Activated T-cell treated with anti-CD3 and anti-CD28 coated beads, Interleukin-2, amount 50 U/mL, for 1 hour (primary cell): ENCODE results near the gene INPP1.
"Not testable (repeated sequence)": the region's sequence is repeated elsewhere in the genome, so short reads cannot be mapped to it uniquely, and the experiment has no call there.

Source experiments
- DNase-seq: peaks from one replicate; pipeline ENCODE4 v3.0.0-alpha.2; 2020

The INPP1 gene

GRCh38 chr2:190334479-190335224 is 8.7 kb upstream of the INPP1 start:
- no peak for DNase-seq

- DNase-seq = no peak
Observed at GRCh38 chr2:190335225-190335559, 8.2 kb upstream of the INPP1 start.

GRCh38 chr2:190335584-190335983 is 7.8 kb upstream of the INPP1 start:
- not testable (repeated sequence) for DNase-seq

GRCh38 chr2:190336420-190336819 is 7.0 kb upstream of the INPP1 start:
- DNase-seq = no peak

- no peak for DNase-seq
Observed at GRCh38 chr2:190338453-190338852, 4.9 kb upstream of the INPP1 start.

GRCh38 chr2:190339394-190339793 is 4.0 kb upstream of the INPP1 start:
- no peak for DNase-seq

GRCh38 chr2:190340369-190340768 is 3.0 kb upstream of the INPP1 start:
- no peak for DNase-seq

GRCh38 chr2:190342611-190343010 is 778 bp upstream of the INPP1 start:
- no peak for DNase-seq

- no peak for DNase-seq
Observed at GRCh38 chr2:190343089-190343535, 277 bp upstream of the INPP1 start.

GRCh38 chr2:190344276-190344827 is 963 bp downstream of the INPP1 start:
- DNase-seq = no peak

- no peak for DNase-seq
Observed at GRCh38 chr2:190350371-190350770, 7.0 kb downstream of the INPP1 start.

GRCh38 chr2:190351955-190352354 is 8.6 kb downstream of the INPP1 start:
- DNase-seq = no peak

- no peak for DNase-seq
Observed at GRCh38 chr2:190352668-190353536, 9.5 kb downstream of the INPP1 start.

GRCh38 chr2:190353537-190353899 is 10.1 kb downstream of the INPP1 start:
- no peak for DNase-seq

GRCh38 chr2:190354003-190354690 is 10.8 kb downstream of the INPP1 start:
- no peak for DNase-seq

GRCh38 chr2:190355968-190356644 is 12.7 kb downstream of the INPP1 start:
- DNase-seq = no peak

- no peak for DNase-seq
Observed at GRCh38 chr2:190357600-190357999, 14.2 kb downstream of the INPP1 start.

GRCh38 chr2:190358655-190359448 is 15.5 kb downstream of the INPP1 start:
- not testable (repeated sequence) for DNase-seq

GRCh38 chr2:190360561-190360960 is 17.2 kb downstream of the INPP1 start:
- DNase-seq = no peak

GRCh38 chr2:190360965-190361364 is 17.6 kb downstream of the INPP1 start:
- DNase-seq = no peak

- DNase-seq = no peak
Observed at GRCh38 chr2:190361572-190361971, 18.2 kb downstream of the INPP1 start.

- no peak for DNase-seq
Observed at GRCh38 chr2:190362894-190363293, 19.5 kb downstream of the INPP1 start.
